ENCODE measurements around the gene MCRIP2.

Gene MCRIP2

GRCh38 chr16:661184-661821 is 19.7 kb downstream of the MCRIP2 start:
- Histone ChIP-seq H4K20me1 (peaks cover 0 to 51% (median 0%) of the 10 kb centered on the region in 11 experiments; a peak in 5 of 22 replicates), H3K4me1 (peaks cover 14 to 43% (median 29%) of the 10 kb centered on the region in 10 experiments), H3K27ac (peak overlapping the region in 6 of 11 experiments; percentile 1 to 56 (median 50); a peak in 7 of 22 replicates), H3K9me3 (replicated peaks in 1 of 11) (no peaks in the 10 kb centered on the region), H3K27me3 (no peaks in the 10 kb centered on the region), H3K4me2 (peak overlapping the region; percentile 31 to 70 (median 55); a peak in 19 of 22 replicates), H3K36me3 (peaks cover 0 to 54% (median 33%) of the 10 kb centered on the region in 11 experiments; a peak in 20 of 22 replicates), H3K9ac (peak overlapping the region in 9 of 11 experiments; percentile 22 to 64 (median 54); a peak in 15 of 22 replicates), H3K4me3 (no peak overlapping the region)
- no peak for TF ChIP-seq Cebpa-rat (IDR thresholded peaks at IDR 0.05)

GRCh38 chr16:662095-662494 is 20.5 kb downstream of the MCRIP2 start:
- Histone ChIP-seq H3K9me3 (replicated peaks in 1 of 11) (no peaks in the 10 kb centered on the region), H4K20me1 (peaks cover 0 to 43% (median 0%) of the 10 kb centered on the region in 11 experiments; a peak in 5 of 22 replicates), H3K4me3 (no peak overlapping the region), H3K4me2 (no peak overlapping the region), H3K27ac (0 out of 22 replicates have a peak overlapping the region, but pooled peaks of 1 of the 11 experiments have one; percentile 46), H3K9ac (peak overlapping the region in 5 of 11 experiments; percentile 8 to 64 (median 44); a peak in 6 of 22 replicates), H3K4me1 (peaks cover 15 to 51% (median 36%) of the 10 kb centered on the region in 10 experiments), H3K36me3 (peaks cover 0 to 52% (median 25%) of the 10 kb centered on the region in 11 experiments; a peak in 20 of 22 replicates), H3K27me3 (no peaks in the 10 kb centered on the region)
- no peak for TF ChIP-seq Cebpa-rat (IDR thresholded peaks at IDR 0.05)

- H4K20me1 ChIP-seq: peaks cover 0 to 38% (median 0%) of the 10 kb centered on the region in 11 experiments; a peak in 4 of 22 replicates
- H3K36me3 ChIP-seq: peaks cover 0 to 47% (median 20%) of the 10 kb centered on the region in 11 experiments; a peak in 19 of 22 replicates
- H3K27me3 ChIP-seq: no peaks in the 10 kb centered on the region
- TF ChIP-seq Cebpa-rat (IDR thresholded peaks at IDR 0.05): no peak
- H3K9me3 ChIP-seq (replicated peaks in 1 of 11): no peaks in the 10 kb centered on the region
- H3K4me3 ChIP-seq: no peak overlapping the region
- peaks cover 20 to 56% (median 41%) of the 10 kb centered on the region in 10 experiments for H3K4me1 ChIP-seq
- H3K9ac ChIP-seq: peak overlapping the region in 3 of 11 experiments; percentile 8 to 59 (median 19); a peak in 4 of 22 replicates
- H3K4me2 ChIP-seq: no peak overlapping the region
- H3K27ac ChIP-seq: no peak overlapping the region
These were observed 21.0 kb downstream of the MCRIP2 start for GRCh38 chr16:662597-662996.

- Histone ChIP-seq H3K36me3 (peaks cover 22 to 45% (median 26%) of the 10 kb centered on the region in 11 experiments), H3K27ac (no peak overlapping the region; a peak in 1 of 22 replicates), H4K20me1 (peaks cover 0 to 39% (median 32%) of the 10 kb centered on the region in 11 experiments; a peak in 20 of 22 replicates), H3K4me1 (peaks cover 18 to 51% (median 40%) of the 10 kb centered on the region in 10 experiments), H3K4me2 (peak overlapping the region in 5 of 11 experiments; percentile 6 to 96 (median 62); a peak in 5 of 22 replicates), H3K9ac (peak overlapping the region in 8 of 11 experiments; percentile 8 to 98 (median 96); a peak in 9 of 22 replicates), H3K27me3 (no peaks in the 10 kb centered on the region), H3K9me3 (replicated peaks in 1 of 11) (no peaks in the 10 kb centered on the region), H3K4me3 (no peak overlapping the region)
- TF ChIP-seq Cebpa-rat (IDR thresholded peaks at IDR 0.05): no peak
These were observed 24.9 kb downstream of the MCRIP2 start for GRCh38 chr16:666572-666971.

GRCh38 chr16:667113-667779 is 25.6 kb downstream of the MCRIP2 start:
- Histone ChIP-seq H3K4me2 (peak overlapping the region; percentile 18 to 96 (median 54)), H4K20me1 (peaks cover 2 to 40% (median 35%) of the 10 kb centered on the region in 11 experiments; a peak in 21 of 22 replicates), H3K9ac (peak overlapping the region; percentile 91 to 99 (median 96)), H3K27me3 (no peaks in the 10 kb centered on the region), H3K4me3 (peak overlapping the region in 7 of 10 experiments; percentile 89 to 100 (median 100); a peak in 10 of 20 replicates), H3K9me3 (replicated peaks in 1 of 11) (no peaks in the 10 kb centered on the region), H3K4me1 (peaks cover 18 to 49% (median 38%) of the 10 kb centered on the region in 10 experiments), H3K27ac (peak overlapping the region; percentile 53 to 93 (median 89); a peak in 21 of 22 replicates), H3K36me3 (peaks cover 27 to 44% (median 31%) of the 10 kb centered on the region in 11 experiments)
- TF ChIP-seq Cebpa-rat (IDR thresholded peaks at IDR 0.05): no peak

GRCh38 chr16:667780-668518 is 26.3 kb downstream of the MCRIP2 start, which contains the start of gene RHOT2:
RHOT2 (plus strand) TSS chr16:668132; CDS start chr16:668200, 68 bp downstream.
- 0 out of 22 replicates have a peak, but pooled peaks of 1 of the 11 experiments have one; percentile 7 for TF ChIP-seq Cebpa-rat (IDR thresholded peaks at IDR 0.05)
- Histone ChIP-seq H3K9ac (peak within 1 kb of the TSS; percentile 91 to 99 (median 96)), H3K4me3 (peak within 1 kb of the TSS; percentile 89 to 100 (median 100)), H3K4me1 (peaks cover 18 to 49% (median 38%) of the 10 kb centered on the region in 10 experiments), H3K27me3 (no peaks in the 10 kb centered on the region), H3K4me2 (peak within 1 kb of the TSS; percentile 89 to 99 (median 96)), H3K9me3 (replicated peaks in 1 of 11) (no peaks in the 10 kb centered on the region), H3K36me3 (peaks cover 34 to 47% (median 37%) of the 10 kb centered on the region in 11 experiments), H4K20me1 (peaks cover 9 to 47% (median 42%) of the 10 kb centered on the region in 11 experiments; a peak in 21 of 22 replicates), H3K27ac (peak within 1 kb of the TSS; percentile 85 to 93 (median 90))

GRCh38 chr16:668519-669171 is 27.0 kb downstream of the MCRIP2 start:
- no peak for TF ChIP-seq Cebpa-rat (IDR thresholded peaks at IDR 0.05)
- peaks cover 41 to 54% (median 44%) of the 10 kb centered on the region in 11 experiments for H3K36me3 ChIP-seq
- H3K9ac ChIP-seq: peak overlapping the region; percentile 91 to 99 (median 96)

More at GRCh38 chr16:668519-669171, 27.0 kb downstream of the MCRIP2 start:
- H3K27ac ChIP-seq: peak overlapping the region; percentile 85 to 93 (median 90)
- H3K9me3 ChIP-seq (replicated peaks in 1 of 11): no peaks in the 10 kb centered on the region
- peaks cover 0 to 1% (median 0%) of the 10 kb centered on the region in 11 experiments; a peak in 1 of 22 replicates for H3K27me3 ChIP-seq
- peaks cover 18 to 44% (median 33%) of the 10 kb centered on the region in 10 experiments for H3K4me1 ChIP-seq
- peak overlapping the region; percentile 89 to 100 (median 100) for H3K4me3 ChIP-seq
- peaks cover 16 to 54% (median 49%) of the 10 kb centered on the region in 11 experiments; a peak in 21 of 22 replicates for H4K20me1 ChIP-seq
- H3K4me2 ChIP-seq: peak overlapping the region; percentile 89 to 99 (median 96)
